Erythroblast (primary cell): ENCODE results near the gene UNC13A.

Experiments
- GATA1 ChIP-seq: IDR thresholded peaks from 2 replicates; pipeline ENCODE4 v1.6.1; 2011; ENCODE audit warnings: low read depth, mild to moderate bottlenecking, control low read depth, low read length, moderate library complexity
- POLR2A ChIP-seq: IDR thresholded peaks from 2 replicates; pipeline ENCODE4 v1.6.1; 2011; ENCODE audit warnings: mild to moderate bottlenecking, low read length

DNA sequence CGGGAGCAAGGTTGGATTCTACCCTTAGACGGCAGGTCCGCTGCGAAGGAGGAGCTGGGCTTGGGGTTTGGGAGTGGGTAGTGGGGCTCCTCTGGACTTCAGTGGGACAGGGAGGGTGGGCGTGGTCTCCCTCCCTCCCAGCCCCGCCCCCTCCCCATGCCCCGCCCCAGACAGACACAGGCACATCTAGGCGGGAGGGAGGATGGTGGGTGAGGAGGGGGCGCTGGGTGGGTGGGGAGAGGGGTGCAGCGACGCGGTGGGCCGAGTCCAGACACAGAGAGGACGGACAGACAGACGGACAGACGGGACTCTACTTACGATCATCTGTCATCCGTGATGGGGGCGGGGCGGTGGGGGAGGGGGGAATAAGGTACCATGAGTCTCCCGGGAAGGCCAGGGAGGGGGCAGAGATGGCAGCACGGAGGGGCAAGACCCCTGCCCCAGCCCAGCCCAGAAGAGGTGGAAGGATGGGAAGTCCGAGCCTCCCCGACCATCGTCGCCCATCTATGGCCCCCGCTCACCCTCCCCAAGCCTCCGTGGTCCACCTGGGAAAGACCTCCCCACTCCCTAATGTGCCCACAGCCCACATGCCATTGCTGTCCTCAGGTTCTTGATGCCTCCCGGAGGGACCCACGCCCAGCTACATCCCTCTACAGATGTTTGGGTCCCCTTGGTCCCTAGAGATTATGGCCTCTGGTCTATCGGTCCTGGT is 64.8 kb downstream of the UNC13A start:
- no peak for TF ChIP-seq POLR2A
- no peak for TF ChIP-seq GATA1
